Posterior vena cava (tissue), 2 donors: ENCODE results near the gene TLE5. TPM values are rescaled to one million over a fixed set of nuclear protein-coding genes. Genes with fewer than 3 reads are reported as not detected.
A peak's percentile ranks its signal among the peaks of the same experiment; 100 is the strongest.
"Not testable (repeated sequence)": the region's sequence is repeated elsewhere in the genome, so short reads cannot be mapped to it uniquely, and the experiment has no call there.

ENCODE experiments used
- DNase-seq: peaks from one replicate; pipeline ENCODE4 v3.0.0-alpha.2; 2020; ENCODE audit warnings: low spot score
- intact Hi-C, 2 donors: fragments of 100-400 bp; cut with DNase I; formaldehyde crosslinking; loops; one replicate each; pipeline versions ENCODE4 v1.14.1 to v1.14.2; 2022 to 2023
- total RNA-seq, 2 donors: library from RNA; stranded (reverse); fragmentation: NEBNext Ultra II Directional; extraction: Animal tissue kit (Norgen Biotek cat#: 25700); gene quantifications; one replicate each; pipeline ENCODE4 v1.2.1, GENCODE V29; 2021
- donor health status: DM: yes; HTN: yes; CAD: no.
- donor health status: DM: yes; HTN: yes; CAD: no.

TLE5 gene
- total RNA-seq, 2 donors from 2014 or later = 344 to 424 TPM

DNA sequence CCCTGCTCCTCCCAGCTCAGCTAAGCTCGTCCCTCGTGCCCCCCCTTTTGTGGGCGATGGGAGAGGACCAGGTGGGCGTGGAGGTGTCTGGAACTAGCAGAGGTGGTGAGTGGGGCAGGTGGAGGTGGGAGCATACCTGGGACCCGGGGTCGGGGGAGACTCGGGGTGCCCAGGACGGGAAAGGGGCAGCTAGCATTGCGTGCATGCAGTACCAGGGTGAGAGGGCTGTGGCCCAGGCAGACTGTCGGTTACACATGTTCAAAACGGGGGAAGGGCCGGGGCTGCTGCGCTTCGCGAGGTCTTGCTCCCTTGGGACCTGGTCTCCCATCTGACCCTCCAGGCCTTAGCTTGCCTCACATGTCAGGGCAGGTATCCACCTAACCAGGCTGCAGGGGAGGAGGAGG lies 9.1 kb downstream of the TLE5 start:
- intact Hi-C loops = no loop called here
- no peak for DNase-seq

DNA sequence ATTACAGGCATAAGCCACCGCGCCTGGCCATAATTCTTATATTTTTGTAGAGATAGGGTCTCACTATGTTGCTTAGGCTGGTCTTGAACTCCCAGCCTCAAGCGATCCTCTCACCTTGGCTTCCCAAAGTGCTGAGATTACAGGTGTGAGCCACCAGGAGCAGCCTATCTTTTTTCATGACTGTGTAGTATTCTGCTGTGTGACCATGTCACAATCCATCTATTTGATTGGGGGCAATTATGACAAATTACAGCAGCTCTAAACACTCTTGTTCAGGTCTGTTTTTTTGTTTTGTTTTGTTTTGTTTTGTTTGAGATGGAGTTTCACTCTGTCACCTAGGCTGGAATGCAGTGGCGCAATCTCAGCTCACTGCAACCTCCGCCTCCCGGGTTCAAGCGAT lies 12.3 kb downstream of the TLE5 start:
- intact Hi-C loops = not testable (repeated sequence)

DNA sequence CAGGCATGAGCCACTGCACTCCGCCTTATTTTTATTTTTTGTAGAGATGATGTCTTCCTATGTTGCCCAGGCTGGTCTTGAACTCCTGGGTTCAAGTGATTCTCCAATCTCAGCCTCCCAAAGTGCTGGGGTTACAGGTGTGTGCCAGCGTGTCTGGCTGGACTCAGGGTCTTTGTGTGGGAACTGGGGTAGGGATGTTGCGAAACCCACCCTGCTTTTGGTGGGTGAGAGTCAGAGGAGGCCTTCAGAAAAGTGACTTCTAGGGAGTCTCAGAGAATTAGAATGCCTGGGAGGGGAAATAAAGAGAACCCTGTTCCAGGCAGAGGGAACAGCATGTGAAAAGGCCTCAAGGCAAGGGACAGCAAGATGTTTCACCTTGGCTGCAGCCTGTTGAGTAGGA lies 13.2 kb downstream of the TLE5 start:
- no peak for DNase-seq
- intact Hi-C loops = no loop called here

More for the DNA sequence above, 12.3 kb downstream of the TLE5 start:
- not testable (repeated sequence) for DNase-seq

DNA sequence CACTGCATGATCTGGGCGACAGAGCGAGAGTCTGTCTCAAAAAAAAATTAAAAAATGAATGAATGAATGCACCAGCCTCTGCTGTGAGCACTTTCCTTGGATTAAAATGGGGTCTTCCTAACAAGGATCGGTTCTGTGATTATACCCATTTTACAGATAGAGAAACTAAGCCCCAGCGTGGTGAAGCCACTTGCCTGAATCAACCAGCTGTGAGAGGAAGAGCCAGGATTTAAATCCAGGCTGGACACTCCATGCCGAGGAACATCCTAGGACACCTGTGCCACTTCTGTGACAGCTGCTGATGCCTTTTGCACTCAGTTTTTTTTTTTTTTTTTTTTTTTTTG lies 14.1 kb downstream of the TLE5 start:
- intact Hi-C loops = no loop called here
- DNase-seq = no peak

DNA sequence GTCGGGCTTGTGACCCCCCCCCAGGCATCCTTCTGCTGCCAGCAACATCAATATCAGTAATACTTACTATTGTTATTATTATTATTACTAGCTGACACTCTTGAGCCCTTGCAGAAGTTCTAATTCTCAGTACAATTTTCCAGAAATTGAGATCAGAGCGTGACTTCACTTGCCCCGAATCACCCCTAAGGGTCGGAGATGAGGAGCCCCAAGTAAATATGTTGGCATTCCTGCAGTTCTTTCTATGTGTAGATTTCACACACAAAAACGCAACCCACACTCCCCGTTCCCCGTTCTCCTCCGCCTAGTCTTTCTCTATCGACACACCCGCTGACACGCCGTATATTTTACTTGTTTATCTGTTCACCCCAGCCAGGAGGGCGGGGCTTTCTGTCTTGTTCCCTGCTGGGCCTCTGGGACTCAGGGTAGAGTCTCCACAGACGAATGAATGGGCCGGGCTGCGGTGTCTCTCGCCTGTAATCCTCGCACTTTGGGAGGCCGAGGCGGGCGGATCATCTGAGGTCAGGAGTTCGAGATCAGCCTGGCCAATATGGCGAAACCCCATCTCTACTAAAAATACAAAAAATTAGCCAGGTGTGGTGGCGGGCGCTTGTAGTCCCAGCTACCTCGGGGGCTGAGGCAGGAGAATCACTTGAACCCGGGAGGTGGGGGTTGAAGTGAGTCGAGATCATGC lies 14.7 kb downstream of the TLE5 start:
- DNase-seq = peak; percentile 95
- intact Hi-C loops = no loop called here

DNA sequence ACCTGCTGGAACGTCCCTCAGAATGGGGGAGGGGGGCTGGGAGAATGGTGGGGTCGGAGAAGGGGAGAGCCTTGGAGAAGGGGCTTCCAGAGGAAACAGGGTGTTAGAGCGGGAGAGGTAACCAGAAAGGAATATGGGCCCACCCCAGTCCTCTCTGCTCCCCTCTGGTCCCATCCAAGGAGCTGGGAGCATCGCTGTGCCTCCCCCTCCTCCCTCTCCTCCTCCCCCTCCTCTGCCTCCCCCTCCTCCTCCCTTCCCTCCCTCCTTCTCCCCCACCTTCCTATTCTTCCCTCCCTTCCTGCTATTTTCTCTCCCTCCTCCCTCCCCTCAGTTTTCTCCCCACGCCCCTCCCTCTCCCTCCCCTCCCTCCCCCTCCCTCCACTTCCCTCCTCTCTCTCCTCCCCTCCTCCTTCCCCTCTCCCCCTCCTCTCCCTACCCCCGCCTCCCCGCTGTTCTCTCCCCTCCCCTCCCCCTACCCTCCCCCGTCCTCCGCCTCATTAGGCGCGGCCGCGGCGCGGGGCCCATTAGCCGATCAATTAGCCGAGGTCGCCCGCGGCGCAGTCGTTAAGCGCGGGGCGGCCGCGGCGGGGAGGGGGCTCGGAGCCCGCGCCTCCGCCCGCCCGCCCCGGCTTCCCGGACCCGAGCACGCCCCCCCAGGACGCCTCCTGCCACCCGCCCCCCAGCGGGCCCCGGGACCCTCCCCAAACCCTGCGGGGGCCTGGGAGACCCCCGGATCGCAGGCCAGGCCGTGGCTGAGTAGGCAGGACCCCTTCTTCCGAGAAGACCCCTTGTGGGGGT lies 15.4 kb downstream of the TLE5 start:
- intact Hi-C loops = no loop called here
- DNase-seq = no peak

DNA sequence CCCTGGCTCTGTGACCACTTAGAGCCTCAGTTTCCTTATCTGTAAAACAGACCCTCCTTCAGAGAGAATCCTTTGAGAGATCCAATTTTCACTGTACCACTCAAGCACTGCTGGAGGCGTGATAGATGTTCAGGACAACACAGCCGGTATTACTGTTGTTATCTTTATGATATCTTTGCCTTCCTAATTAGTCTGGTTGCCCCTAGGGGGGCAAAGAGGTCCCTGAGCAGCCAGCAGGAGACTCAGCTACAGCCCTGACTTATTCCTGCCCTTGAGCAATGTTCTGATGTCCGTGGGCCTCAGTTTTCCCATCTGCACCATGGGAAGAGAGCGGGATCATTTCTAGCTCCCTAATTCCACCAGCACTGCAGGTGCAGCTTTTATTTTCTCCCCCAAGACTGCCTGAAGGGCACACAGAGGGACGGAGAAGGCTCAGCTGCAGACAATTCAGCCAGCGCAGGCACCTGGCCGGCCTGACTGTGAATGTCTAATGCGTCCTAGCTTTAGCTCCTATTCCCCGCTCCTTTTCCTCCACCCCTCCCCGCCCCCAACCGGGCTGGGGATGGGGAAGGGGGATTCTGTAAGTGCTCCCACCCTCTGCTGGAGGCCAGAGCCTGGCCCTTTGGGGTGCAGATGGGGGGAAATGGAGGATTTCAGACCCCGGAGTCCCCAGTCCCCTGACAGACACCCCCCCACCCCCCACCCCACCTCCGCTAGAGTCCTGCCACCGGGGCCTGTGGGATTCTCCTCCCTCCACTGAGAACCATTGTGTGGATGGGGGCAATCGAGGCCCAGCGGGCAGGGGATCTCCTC lies 16.2 kb downstream of the TLE5 start:
- no peak for DNase-seq
- intact Hi-C loops = no loop called here

DNA sequence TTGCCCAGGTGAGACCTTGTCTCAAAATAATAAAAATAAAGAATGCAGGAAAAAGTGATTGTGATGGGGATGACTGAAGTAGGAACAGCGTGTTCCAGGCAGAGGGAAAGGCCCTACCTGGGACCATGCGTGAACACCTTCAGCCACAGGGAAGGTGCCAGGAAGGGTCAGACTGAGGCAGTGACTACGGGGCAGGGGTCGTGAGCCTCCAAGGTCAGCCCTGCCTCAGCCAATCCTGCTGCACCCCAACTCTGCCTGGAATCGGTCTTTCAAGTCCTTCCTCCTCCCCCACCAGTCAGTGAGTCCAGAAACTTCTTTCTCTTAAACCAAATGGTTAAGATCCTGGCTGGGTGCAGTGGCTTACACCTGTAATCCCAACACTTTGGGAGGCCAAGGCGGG lies 17.1 kb downstream of the TLE5 start:
- intact Hi-C loops = no loop called here
- DNase-seq = no peak

DNA sequence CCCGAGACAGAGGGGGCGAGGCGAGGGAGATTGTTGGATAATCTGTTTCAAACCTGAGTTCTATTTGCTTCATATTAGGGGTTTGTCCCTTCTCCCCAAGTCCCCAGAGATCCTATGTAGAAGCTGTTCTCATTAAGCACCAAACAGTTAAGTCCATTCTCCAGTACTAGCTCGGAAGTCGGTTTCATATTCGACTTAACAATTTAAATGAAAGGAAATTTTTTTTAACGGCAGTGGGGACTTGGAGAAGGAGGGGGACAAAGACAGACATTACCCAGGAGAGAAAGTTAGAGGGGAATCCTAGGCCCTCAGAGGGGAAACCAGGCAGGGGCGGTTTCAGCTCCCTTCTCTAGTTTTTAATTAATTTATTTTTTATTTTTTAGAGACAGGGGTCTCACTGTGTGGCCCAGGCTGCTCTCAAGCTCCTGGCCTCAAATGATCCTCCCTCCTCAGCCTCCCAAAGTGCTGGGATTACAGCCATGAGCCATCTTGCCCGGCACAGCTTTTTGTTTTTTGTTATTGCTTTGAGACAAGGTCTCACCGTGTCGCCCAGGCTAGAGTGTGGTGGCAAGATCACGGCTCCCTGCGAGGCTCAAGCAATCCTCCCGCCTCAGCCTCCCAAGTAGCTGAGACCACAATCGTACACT lies 19.6 kb downstream of the TLE5 start:
- no peak for DNase-seq
- intact Hi-C loops = no loop called here

DNA sequence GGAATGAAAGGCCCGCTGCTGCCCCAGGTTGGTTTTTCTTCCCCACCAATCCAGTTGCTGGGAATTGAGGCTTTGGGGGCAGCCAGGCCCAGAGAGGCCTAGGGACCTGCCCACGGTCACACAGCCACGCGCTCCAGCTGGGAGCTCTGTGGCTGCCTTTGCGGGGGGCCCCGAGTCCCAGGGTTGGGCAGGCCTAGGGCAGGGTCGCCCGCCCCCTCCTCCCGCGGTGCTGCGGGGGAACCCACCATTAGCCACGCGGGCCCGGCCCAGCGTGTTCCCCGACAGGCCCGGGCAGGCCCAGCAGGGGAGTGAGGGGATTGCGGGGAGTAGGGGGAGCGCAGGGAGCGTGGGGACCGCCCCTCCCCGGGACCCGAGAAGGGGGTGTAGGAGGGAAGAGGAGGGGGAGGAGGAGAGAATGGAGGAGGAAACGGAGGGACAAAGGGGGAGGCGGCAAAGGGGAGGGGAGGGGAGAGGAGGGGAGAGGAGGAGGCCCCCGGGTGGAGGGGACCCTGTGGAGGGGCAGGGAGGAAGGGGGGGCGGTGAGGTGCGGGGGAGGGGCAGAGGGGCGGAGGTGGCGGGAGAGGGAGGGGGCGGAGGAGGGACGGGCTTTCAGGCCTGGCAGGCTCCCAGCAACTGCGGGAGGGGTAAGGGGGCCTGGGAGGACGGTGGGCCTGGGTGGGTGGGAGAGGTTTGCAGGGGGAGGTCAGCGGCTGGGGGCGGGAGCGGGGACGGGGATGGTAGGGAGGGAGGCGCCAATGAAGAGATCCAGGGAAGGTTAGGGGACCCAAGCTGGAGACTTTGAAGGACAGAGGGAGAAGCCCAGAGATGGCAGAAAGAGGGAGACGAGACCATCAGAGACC lies 20.3 kb downstream of the TLE5 start:
- intact Hi-C loops = no loop called here
- no peak for DNase-seq

DNA sequence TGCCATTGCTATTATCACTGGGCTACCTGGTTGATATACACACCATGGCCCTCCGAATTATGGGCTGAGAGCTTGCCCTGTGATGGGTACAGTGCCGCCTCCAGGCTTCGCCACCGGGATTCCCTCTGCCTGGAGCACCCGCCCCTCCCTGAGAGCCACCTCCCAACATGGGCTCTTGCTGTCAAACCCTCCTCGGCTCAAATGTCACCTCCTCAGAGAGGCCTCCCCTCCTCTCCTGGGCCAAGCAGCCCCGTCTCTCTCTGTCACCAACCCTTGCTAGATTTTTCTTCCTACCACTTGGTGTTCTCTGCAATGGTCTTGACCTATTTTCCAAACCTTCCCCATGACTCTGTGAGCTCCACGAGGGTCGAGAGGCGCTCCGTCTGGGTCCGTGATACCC lies 21.0 kb downstream of the TLE5 start:
- intact Hi-C loops = no loop called here
- DNase-seq = no peak

DNA sequence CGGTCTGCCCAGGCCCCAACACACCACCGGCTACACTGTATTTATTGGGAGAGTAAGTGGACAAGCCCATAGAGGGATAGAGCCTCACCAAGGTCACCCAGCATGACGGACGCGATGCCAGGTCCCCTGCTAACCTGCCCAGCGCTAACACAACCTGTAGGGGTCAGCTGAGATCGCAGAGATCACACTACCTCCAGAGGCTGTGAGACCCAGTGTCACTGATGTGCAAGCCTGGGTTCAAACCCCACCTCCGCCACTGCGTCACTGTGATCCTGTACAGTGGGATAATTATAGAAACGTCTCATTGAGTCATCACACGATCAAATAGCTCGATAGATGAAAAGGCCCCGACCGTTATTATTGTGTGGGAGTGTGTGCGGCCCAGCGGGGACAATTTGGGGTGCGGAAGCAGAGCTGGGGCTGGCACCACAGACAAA lies 22.6 kb downstream of the TLE5 start:
- intact Hi-C loops = loop anchor here (5.0 kb wide), 2 partner anchors 62 to 1222 kb away; partner anchors contain the start of gene TLE6 (in 1 of the 2)
- no peak for DNase-seq

DNA sequence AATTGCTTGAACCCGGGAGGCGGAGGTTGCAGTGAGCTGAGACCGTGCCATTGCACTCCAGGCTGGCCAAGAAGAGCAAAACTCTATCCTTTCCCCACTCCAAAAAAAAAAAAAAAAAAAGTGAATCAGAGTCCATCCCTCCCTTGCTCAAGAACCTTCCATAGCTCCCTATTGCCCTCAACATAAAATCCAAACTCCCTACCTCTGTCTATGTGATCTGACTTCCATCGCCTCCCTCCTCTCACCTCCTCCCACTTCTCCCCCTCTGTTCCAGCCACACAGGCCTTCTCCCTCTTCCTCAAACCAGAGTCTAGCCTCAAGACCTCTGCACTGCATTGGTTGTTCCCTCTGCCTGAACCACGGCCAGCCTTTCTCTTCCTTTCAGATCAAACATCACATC lies 23.2 kb downstream of the TLE5 start:
- intact Hi-C loops = loop anchor here (5.0 kb wide), 2 partner anchors 62 to 1222 kb away; partner anchors contain the start of gene TLE6 (in 1 of the 2)
- no peak for DNase-seq

DNA sequence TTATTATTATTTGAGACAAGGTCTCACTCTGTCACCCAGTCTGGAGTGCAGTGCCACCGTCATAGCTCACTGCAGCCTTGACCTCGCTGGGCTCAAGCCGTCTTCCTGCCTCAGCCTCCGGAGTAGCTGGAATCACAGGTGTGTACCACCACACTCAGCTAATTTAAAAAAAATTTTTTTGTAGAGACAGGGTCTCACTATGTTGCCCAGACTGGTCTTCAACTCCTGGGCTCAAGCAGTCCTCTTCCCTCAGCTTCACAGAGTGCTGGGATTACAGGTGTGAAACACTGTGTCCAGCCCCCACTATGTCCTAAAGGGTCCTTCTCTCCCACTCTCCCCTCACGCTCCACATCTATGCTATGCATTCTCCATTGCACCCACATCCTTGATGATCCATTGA lies 24.1 kb downstream of the TLE5 start:
- no peak for DNase-seq
- intact Hi-C loops = loop anchor here (5.0 kb wide), 2 partner anchors 61 to 1221 kb away; partner anchors contain the start of gene TLE6 (in 1 of the 2)

DNA sequence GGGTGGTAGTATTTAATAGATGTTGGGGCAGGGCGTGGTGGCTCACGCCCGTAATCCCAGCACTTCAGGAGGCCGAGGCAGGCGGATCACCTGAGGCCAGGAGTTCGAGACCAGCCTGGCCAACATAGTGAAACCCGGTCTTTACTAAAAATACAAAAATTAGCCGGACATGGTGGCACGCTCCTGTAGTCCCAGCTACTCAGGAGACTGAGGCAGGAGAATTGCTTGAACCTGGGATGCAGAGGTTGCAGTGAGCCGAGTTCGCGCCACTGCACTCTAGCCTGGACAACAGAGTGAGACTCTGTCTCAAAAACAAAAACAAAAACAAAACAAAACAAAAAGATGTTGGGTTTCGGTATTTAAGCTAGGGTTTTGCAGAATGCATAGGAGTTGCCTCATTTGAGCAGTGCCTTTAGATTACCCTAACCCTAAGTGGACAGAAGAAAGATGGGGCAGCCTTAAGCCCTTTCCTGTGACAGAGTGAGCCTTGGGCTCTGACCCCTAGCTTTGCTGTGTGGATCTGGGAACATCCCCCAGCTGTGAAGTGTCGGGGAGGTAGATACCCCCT lies 25.2 kb downstream of the TLE5 start:
- not testable (repeated sequence) for DNase-seq
- intact Hi-C loops = loop anchor here (5.0 kb wide), 2 partner anchors 60 to 1220 kb away; partner anchors contain the start of gene TLE6 (in 1 of the 2)

DNA sequence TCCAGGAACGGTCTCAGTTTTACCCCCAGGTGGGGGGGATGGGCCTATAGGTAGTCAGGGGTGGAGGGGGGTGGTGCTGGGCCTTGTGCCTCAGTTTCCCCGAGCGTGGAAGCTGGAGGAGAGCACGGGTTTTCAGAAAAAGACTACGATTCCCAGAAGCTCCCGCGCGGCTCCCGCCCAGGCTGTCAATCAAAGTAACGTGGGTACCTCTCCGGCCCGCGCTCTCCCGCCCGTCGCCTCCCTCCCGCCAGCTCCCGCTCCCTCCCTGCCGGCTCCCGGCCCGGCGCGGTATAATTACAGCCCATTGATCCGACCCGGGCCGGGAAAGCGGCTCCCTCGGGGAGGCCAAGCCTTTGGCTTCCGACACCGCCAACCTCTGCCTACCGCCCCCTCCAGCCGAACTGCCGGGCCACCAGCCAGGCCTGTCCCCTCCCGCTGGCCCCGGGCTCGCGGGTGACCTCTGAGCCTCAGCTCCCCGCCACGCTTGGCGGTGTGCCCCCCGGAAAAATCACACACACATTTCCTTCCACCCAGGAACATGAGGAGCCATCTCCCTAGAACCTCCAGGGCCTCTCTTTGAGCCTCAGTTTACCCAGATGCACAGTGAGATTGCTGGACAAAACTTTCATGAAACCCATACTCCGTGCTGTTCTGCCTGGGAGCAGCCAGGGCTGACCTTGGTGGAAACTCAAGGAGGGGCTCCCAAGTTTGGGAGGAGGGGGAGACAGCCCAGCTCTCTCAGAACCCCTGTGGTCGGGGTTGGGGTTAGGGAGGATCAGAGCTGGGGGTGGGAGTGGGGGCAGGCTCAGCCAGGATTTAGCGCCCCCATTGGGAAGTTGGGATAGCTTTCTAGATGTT lies 25.9 kb downstream of the TLE5 start:
- DNase-seq = peak; percentile 97
- intact Hi-C loops = loop anchor here (5.0 kb wide), 2 partner anchors 59 to 1219 kb away; partner anchors contain the start of gene TLE6 (in 1 of the 2)

DNA sequence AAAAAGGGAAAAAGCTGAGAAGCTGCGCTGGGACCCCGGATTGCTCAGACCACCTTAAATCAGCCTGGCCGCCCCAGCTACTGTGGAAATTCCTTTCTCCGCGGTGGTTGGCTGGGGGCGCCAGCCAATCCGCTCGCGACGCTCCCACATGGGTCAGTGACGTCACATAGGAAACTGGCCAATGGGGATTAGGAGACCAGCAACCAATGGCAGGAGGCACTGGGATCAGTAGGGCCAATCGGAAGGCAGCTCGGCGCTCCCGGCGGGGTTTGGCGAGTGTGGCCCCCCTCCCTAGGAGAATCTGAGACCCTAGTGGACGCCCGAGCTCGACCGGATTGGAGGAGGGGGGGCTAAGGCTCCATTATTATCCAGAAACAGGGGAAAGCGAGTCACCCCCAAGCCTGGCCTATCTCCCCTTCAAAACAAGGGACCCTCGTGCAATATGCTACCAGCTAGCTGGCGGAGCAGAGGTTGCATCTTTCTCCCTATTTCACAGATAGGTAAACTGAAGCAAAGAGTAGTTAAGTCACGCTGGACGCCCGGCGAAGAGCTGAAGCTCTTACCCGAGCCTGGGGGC lies 26.7 kb downstream of the TLE5 start:
- DNase-seq = peak; percentile 98
- intact Hi-C loops = loop anchor here (5.0 kb wide), 2 partner anchors 58 to 1218 kb away; partner anchors contain the start of gene TLE6 (in 1 of the 2)
